GM10248 (cell line): ENCODE data around the gene IRF4.

Experiments used
- CTCF ChIA-PET: fragments of 300-600 bp; sonication (Branson Sonifier 250); formaldehyde crosslinking; extraction: SDS; loops from one replicate; lab custom pipeline; 2021; ENCODE audit warnings: antibody characterized with exemption; lab: Yijun Ruan, JAX
- POLR2A ChIA-PET: fragments of 350-650 bp; sonication (Branson Sonifier 250); formaldehyde crosslinking; extraction: SDS; loops from one replicate; lab custom pipeline; 2020; ENCODE audit warnings: antibody characterized with exemption; lab: Yijun Ruan, JAX
- DNase-seq: peaks from one replicate; pipeline ENCODE4 v3.0.0; 2012; ENCODE audit errors: extremely low spot score
- CTCF ChIP-seq: IDR thresholded peaks from 2 replicates; pipeline ENCODE4 v1.5.1; 2012; ENCODE audit warnings: mild to moderate bottlenecking, low read depth; ENCODE audit errors: extremely low read depth, missing control alignments, control extremely low read depth

Gene IRF4

GRCh38 chr6:431504-431903 is 40.0 kb downstream of the IRF4 start:
- DNase-seq, result peak; percentile 59
- ChIA-PET POLR2A (interaction anchor here (1.2 kb wide), 1 partner anchor 40 kb away, joined by 5 read pairs; the partner anchor contains the start of gene IRF4), CTCF (no interaction called here)
- no peak for TF ChIP-seq CTCF

- POLR2A ChIA-PET, result interaction anchor here (1.2 kb wide), 1 partner anchor 40 kb away, joined by 5 read pairs; the partner anchor contains the start of gene IRF4
- CTCF ChIA-PET, result no interaction called here
Observed at GRCh38 chr6:431986-432385, 40.4 kb downstream of the IRF4 start.

GRCh38 chr6:434051-434705 is 42.6 kb downstream of the IRF4 start:
- ChIA-PET CTCF (interaction anchor here (1.0 to 2.5 kb wide), 5 partner anchors 8 to 286 kb away, joined by 3 to 7 read pairs (median 4); no protein-coding TSS in a partner anchor), POLR2A (interaction anchor here (1.3 kb wide), 1 partner anchor 42 kb away, joined by 5 read pairs; the partner anchor contains the start of gene IRF4)
- TF ChIP-seq CTCF, result no peak
- no peak for DNase-seq

More at GRCh38 chr6:431986-432385, 40.4 kb downstream of the IRF4 start:
- no peak for TF ChIP-seq CTCF
- DNase-seq, result no peak

- no peak for DNase-seq
- CTCF ChIA-PET, result interaction anchor here (0.7 to 2.5 kb wide), 7 partner anchors 10 to 288 kb away, joined by 3 to 7 read pairs (median 4); no protein-coding TSS in a partner anchor
- no peak for TF ChIP-seq CTCF
- POLR2A ChIA-PET, result interaction anchor here (1.3 kb wide), 1 partner anchor 44 kb away, joined by 5 read pairs; the partner anchor contains the start of gene IRF4
Observed at GRCh38 chr6:435441-436307, 44.1 kb downstream of the IRF4 start.

- no peak for DNase-seq
- CTCF ChIA-PET, result interaction anchor here (0.9 to 2.5 kb wide), 4 partner anchors 9 to 288 kb away, joined by 3 to 7 read pairs (median 6); no protein-coding TSS in a partner anchor
- POLR2A ChIA-PET, result no interaction called here
Observed at GRCh38 chr6:436308-437036, 44.9 kb downstream of the IRF4 start.

More at GRCh38 chr6:436308-437036, 44.9 kb downstream of the IRF4 start:
- no peak for TF ChIP-seq CTCF
